OCI-LY7 (cell line): ENCODE results near the gene TRMT1. TPM values are rescaled to one million over a fixed set of nuclear protein-coding genes. Genes with fewer than 3 reads are reported as not detected.
A peak's percentile ranks its signal among the peaks of the same experiment; 100 is the strongest.

ENCODE experiments used
- BruUV-seq: library from RNA; stranded (reverse); fragments of 400-500 nt; replicated peaks from 2 replicates; lab custom pipeline; 2021; lab: Mats Ljungman, UMichigan
- CTCF ChIA-PET: fragments of 300-600 bp; sonication (Branson Sonifier 250); formaldehyde crosslinking; loops from one replicate; lab custom pipeline; 2022; ENCODE audit warnings: antibody characterized with exemption; ENCODE audit not compliant: unreplicated experiment; lab: Charles Lee
- POLR2A ChIA-PET: fragments of 300-600 bp; sonication (Branson Sonifier 250); formaldehyde crosslinking; loops from one replicate; lab custom pipeline; 2022; ENCODE audit warnings: antibody characterized with exemption; lab: Charles Lee
- DNase-seq: peaks from one replicate; pipeline ENCODE4 v3.0.0-alpha.2; 2015; ENCODE audit warnings: low spot score
- H2AFZ ChIP-seq: fragments of 200-600 bp; sonication (generic), shearing (Covaris generic); 2 replicates; pipeline ENCODE4 v1.6.1; 2014; ENCODE audit warnings: mild to moderate bottlenecking, antibody characterized with exemption, low read length, moderate library complexity
- H3K27ac ChIP-seq: fragments of 200-600 bp; sonication (generic); 2 replicates; pipeline ENCODE4 v1.5.1; 2014; ENCODE audit warnings: mixed run types, low read depth, mild to moderate bottlenecking, moderate library complexity, low read length, inconsistent platforms; ENCODE audit not compliant: poor library complexity, severe bottlenecking
- H3K36me3 ChIP-seq: fragments of 200-600 bp; sonication (generic); 2 replicates; pipeline ENCODE4 v1.6.1; 2014; ENCODE audit warnings: mild to moderate bottlenecking, antibody characterized with exemption, low read length, moderate library complexity, mixed read lengths; ENCODE audit not compliant: insufficient read depth
- H3K4me1 ChIP-seq: fragments of 200-600 bp; sonication (generic); 2 replicates; pipeline ENCODE4 v1.5.1; 2014; ENCODE audit warnings: mild to moderate bottlenecking, low read length; ENCODE audit not compliant: insufficient read depth, poor library complexity, severe bottlenecking
- H3K4me2 ChIP-seq: fragments of 200-600 bp; sonication (generic); 2 replicates; pipeline ENCODE4 v1.6.1; 2014; ENCODE audit warnings: mild to moderate bottlenecking, low read length
- H3K4me3 ChIP-seq: fragments of 200-600 bp; sonication (generic); 2 replicates; pipeline ENCODE4 v1.5.1; 2014; ENCODE audit warnings: mild to moderate bottlenecking, low read depth, low read length; ENCODE audit not compliant: poor library complexity, severe bottlenecking
- H3K79me2 ChIP-seq: fragments of 200-600 bp; sonication (generic); 2 replicates; pipeline ENCODE4 v1.6.1; 2016; ENCODE audit warnings: low read depth, mild to moderate bottlenecking, low read length, moderate library complexity, mixed read lengths; ENCODE audit not compliant: insufficient read depth
- H3K9me2 ChIP-seq: fragments of 200-600 bp; sonication (generic); 2 replicates; pipeline ENCODE4 v1.6.1; 2016; ENCODE audit warnings: mild to moderate bottlenecking, low read length, mixed read lengths; ENCODE audit not compliant: insufficient read depth
- H3K9me3 ChIP-seq: fragments of 200-600 bp; sonication (generic); 2 replicates; pipeline ENCODE4 v1.6.1; 2014; ENCODE audit warnings: mild to moderate bottlenecking, mixed run types, low read length, mixed read lengths
- H4K20me1 ChIP-seq: fragments of 200-600 bp; sonication (generic); 2 replicates; pipeline ENCODE4 v1.6.1; 2014; ENCODE audit warnings: mild to moderate bottlenecking, antibody characterized with exemption, low read length, moderate library complexity, mixed read lengths; ENCODE audit not compliant: insufficient read depth
- EZH2phosphoT487 ChIP-seq: fragments of 200-600 bp; sonication (generic); IDR thresholded peaks from 2 replicates; pipeline ENCODE4 v1.6.1; 2018; ENCODE audit warnings: low read depth, borderline replicate concordance, mild to moderate bottlenecking, mixed run types, antibody characterized with exemption, low read length, moderate library complexity, mixed read lengths
- intact Hi-C: fragments of 100-400 bp; cut with micrococcal nuclease; formaldehyde crosslinking; loops from one replicate; pipeline ENCODE4 v1.10.0; 2022; ENCODE audit not compliant: unreplicated experiment
- total RNA-seq, 2 experiments: library from RNA; depleted of rRNA in 1 of 2; stranded (reverse); fragments of >200 nt in 1 of 2; shearing (Covaris generic) in 1 of 2; gene quantifications; 2 replicates each; pipeline ENCODE4 v1.2.3, GENCODE V29; 2014 to 2022
- TF ChIP-seq, protein P1 (sequence below): fragments of 200-600 bp; sonication (generic); conservative IDR thresholded peaks from 2 replicates; pipeline ENCODE4 v1.5.1; 2014; ENCODE audit warnings: mild to moderate bottlenecking, antibody characterized with exemption, low read length, moderate library complexity, mixed read lengths

TRMT1 gene
- total RNA-seq, 2 experiments from 2014 or later = 50.4 to 56.8 TPM

DNA sequence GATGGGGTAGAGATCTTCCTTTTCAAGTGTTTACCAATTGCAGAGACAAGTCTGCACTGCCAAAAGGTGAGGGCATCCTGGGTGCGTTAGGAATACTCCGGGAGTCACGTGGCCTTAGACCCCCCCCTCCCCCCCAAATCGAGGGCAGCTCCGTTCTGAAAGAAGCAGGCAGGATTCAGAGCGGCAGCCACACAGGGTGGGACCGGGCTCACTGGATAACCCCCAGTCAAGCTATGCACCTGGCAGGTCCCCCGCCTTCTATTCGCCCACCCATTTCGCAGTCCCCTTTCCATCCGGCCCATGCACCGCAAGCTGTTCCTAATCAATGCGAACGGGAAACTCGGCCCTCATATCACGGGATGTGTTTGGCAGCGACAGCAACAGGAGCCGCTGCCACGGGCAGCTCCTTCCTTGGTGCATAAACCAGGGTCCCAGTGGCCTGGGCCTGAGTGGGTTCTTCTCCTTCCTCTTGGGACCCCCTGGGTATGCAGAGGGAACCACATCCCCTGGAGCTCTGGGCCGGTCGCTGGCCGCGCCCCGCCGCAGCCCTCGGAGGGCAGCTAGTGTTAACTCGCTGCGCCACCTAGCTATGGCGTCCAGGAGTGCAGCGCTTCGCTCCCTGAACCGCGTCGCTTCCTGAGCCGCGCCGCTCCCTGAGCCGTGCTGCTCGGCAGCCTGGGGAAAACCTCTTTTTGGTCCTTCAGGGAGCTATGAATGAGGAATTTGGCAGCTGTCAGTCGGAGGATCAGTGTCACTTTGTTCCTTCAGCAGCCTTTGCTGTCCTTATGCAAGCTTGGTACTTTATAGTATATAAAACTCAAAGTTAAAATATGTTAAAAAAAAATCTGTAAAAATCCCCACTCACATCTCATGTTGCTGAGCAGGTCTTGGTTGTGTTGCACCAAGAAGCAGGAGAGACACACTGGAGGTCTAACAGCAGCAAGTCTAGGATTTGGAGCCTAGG is 55.3 kb downstream of the TRMT1 start:
- Histone ChIP-seq H3K4me2 (peak overlapping the region; percentile 80), H3K36me3 (no peaks in the 10 kb centered on the region), H3K79me2 (no peaks in the 10 kb centered on the region), H4K20me1 (no peaks in the 10 kb centered on the region), H2AFZ (peak overlapping the region; percentile 76), H3K27ac (no peak overlapping the region), H3K9me2 (no peaks in the 10 kb centered on the region), H3K9me3 (no peaks in the 10 kb centered on the region), H3K4me3 (peak overlapping the region; percentile 61), H3K4me1 (peaks cover 29% of the 10 kb centered on the region)
- TF ChIP-seq, protein P1, sequence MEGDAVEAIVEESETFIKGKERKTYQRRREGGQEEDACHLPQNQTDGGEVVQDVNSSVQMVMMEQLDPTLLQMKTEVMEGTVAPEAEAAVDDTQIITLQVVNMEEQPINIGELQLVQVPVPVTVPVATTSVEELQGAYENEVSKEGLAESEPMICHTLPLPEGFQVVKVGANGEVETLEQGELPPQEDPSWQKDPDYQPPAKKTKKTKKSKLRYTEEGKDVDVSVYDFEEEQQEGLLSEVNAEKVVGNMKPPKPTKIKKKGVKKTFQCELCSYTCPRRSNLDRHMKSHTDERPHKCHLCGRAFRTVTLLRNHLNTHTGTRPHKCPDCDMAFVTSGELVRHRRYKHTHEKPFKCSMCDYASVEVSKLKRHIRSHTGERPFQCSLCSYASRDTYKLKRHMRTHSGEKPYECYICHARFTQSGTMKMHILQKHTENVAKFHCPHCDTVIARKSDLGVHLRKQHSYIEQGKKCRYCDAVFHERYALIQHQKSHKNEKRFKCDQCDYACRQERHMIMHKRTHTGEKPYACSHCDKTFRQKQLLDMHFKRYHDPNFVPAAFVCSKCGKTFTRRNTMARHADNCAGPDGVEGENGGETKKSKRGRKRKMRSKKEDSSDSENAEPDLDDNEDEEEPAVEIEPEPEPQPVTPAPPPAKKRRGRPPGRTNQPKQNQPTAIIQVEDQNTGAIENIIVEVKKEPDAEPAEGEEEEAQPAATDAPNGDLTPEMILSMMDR = peak; percentile 95
- TF ChIP-seq EZH2phosphoT487 = no peak; the same call in 1 of the 2 replicates
- DNase-seq = peak; percentile 86
- ChIA-PET CTCF (interaction anchor here (0.6 to 1.8 kb wide), 8 partner anchors 9 to 181 kb away, joined by 3 to 9 read pairs (median 4); no protein-coding TSS in a partner anchor), POLR2A (interaction anchor here (0.6 to 0.7 kb wide), 2 partner anchors 14 to 16 kb away, joined by 3 read pairs; no protein-coding TSS in a partner anchor)
- intact Hi-C loops = loop anchor here (2.0 kb wide), 2 partner anchors 34 to 78 kb away; no protein-coding TSS in a partner anchor
- BruUV-seq = no TSS peak

- Histone ChIP-seq H3K36me3 (no peaks in the 10 kb centered on the region), H3K27ac (no peak overlapping the region), H3K79me2 (no peaks in the 10 kb centered on the region), H4K20me1 (no peaks in the 10 kb centered on the region), H3K9me3 (no peaks in the 10 kb centered on the region), H3K9me2 (no peaks in the 10 kb centered on the region), H3K4me1 (peaks cover 29% of the 10 kb centered on the region), H2AFZ (0 out of 2 replicates have a peak overlapping the region, but pooled peaks have one; percentile 8), H3K4me3 (peak overlapping the region; percentile 61), H3K4me2 (peak overlapping the region; percentile 80)
- ChIA-PET CTCF (interaction anchor here (0.6 to 1.8 kb wide), 5 partner anchors 10 to 180 kb away, joined by 3 to 9 read pairs (median 3); no protein-coding TSS in a partner anchor), POLR2A (interaction anchor here (0.6 kb wide), 1 partner anchor 123 kb away, joined by 4 read pairs; no protein-coding TSS in a partner anchor)
- DNase-seq = no peak
- TF ChIP-seq EZH2phosphoT487 = no peak
- TF ChIP-seq, protein P1 = no peak
- BruUV-seq = no TSS peak
- intact Hi-C loops = loop anchor here (2.0 kb wide), 2 partner anchors 34 to 78 kb away; no protein-coding TSS in a partner anchor
Measured at GRCh38 chr19:13060233-13060963, 56.1 kb downstream of the TRMT1 start.
